Liver (tissue), 9 donors: Measurements from ENCODE around the gene CNTN5. TPM values are rescaled to one million over a fixed set of nuclear protein-coding genes. Genes with fewer than 3 reads are reported as not detected.

ENCODE experiments used
- DNase-seq: peaks from one replicate; pipeline ENCODE4 v3.0.0-alpha.2; 2017; ENCODE audit warnings: low spot score
- H3K27ac ChIP-seq, 2 donors: one replicate each; pipeline ENCODE4 v1.7.0; 2013; ENCODE audit warnings: inconsistent platforms in 2 of 2, low read length in 2 of 2, control low read depth in 1 of 2, low read depth in 1 of 2, mild to moderate bottlenecking in 1 of 2
- H3K27me3 ChIP-seq, 4 donors: one replicate each; pipeline versions ENCODE4 v1.6.1 to v1.7.0; 2013; ENCODE audit warnings: low read length in 3 of 4, inconsistent platforms in 1 of 4, mild to moderate bottlenecking in 1 of 4, moderate library complexity in 1 of 4; ENCODE audit not compliant: control insufficient read depth in 4 of 4, insufficient read depth in 4 of 4
- H3K36me3 ChIP-seq, 4 donors: one replicate each; pipeline versions ENCODE4 v1.6.1 to v1.7.0; 2013; ENCODE audit warnings: low read length in 3 of 4, mild to moderate bottlenecking in 3 of 4, low read depth in 1 of 4, moderate library complexity in 1 of 4; ENCODE audit not compliant: control insufficient read depth in 4 of 4, insufficient read depth in 3 of 4
- H3K4me1 ChIP-seq, 4 donors: one replicate each; pipeline versions ENCODE4 v1.6.1 to v1.7.0; 2013; ENCODE audit warnings: low read length in 3 of 4, mild to moderate bottlenecking in 3 of 4, moderate library complexity in 1 of 4; ENCODE audit not compliant: control insufficient read depth in 4 of 4, insufficient read depth in 4 of 4
- H3K4me3 ChIP-seq, 3 donors: one replicate each; pipeline versions ENCODE4 v1.6.1 to v1.7.0; 2013; ENCODE audit warnings: low read length in 3 of 3, control low read depth in 1 of 3, low read depth in 1 of 3, mild to moderate bottlenecking in 1 of 3
- H3K9ac ChIP-seq, 2 donors: one replicate each; pipeline ENCODE4 v1.7.0; 2013; ENCODE audit warnings: low read length in 2 of 2, mild to moderate bottlenecking in 2 of 2, moderate library complexity in 2 of 2, control low read depth in 1 of 2, low read depth in 1 of 2
- H3K9me3 ChIP-seq, 4 donors: one replicate each; pipeline versions ENCODE4 v1.6.1 to v1.7.0; 2013; ENCODE audit warnings: low read length in 3 of 4; ENCODE audit not compliant: control insufficient read depth in 4 of 4
- EGR1 ChIP-seq, 2 donors: IDR thresholded peaks; 2 replicates each; pipeline ENCODE4 v1.6.1; 2016 to 2018; ENCODE audit warnings: antibody characterized with exemption in 2 of 2, low read depth in 2 of 2
- FOXA1 ChIP-seq: IDR thresholded peaks from 2 replicates; pipeline ENCODE4 v1.6.1; 2016; ENCODE audit warnings: antibody characterized with exemption
- FOXA2 ChIP-seq: IDR thresholded peaks from 2 replicates; pipeline ENCODE4 v1.6.1; 2016; ENCODE audit warnings: antibody characterized with exemption
- GABPA ChIP-seq, 2 donors: IDR thresholded peaks in 1 of 2; conservative IDR thresholded peaks in 1 of 2; 2 replicates each; pipeline ENCODE4 v1.6.1; 2016; ENCODE audit warnings: antibody characterized with exemption in 2 of 2, mild to moderate bottlenecking in 1 of 2, moderate library complexity in 1 of 2
- HNF4A ChIP-seq, 2 donors: conservative IDR thresholded peaks; 2 replicates each; pipeline ENCODE4 v1.6.1; 2016; ENCODE audit warnings: antibody characterized with exemption in 2 of 2, mild to moderate bottlenecking in 2 of 2
- HNF4G ChIP-seq: IDR thresholded peaks from 2 replicates; pipeline ENCODE4 v1.6.1; 2016; ENCODE audit warnings: antibody characterized with exemption
- JUND ChIP-seq, 2 donors: IDR thresholded peaks; 2 replicates each; pipeline ENCODE4 v1.6.1; 2016; ENCODE audit warnings: antibody characterized with exemption in 2 of 2
- NR2F2 ChIP-seq: IDR thresholded peaks from 2 replicates; pipeline ENCODE4 v1.6.1; 2016; ENCODE audit warnings: antibody characterized with exemption
- RAD21 ChIP-seq, 2 donors: IDR thresholded peaks; 2 replicates each; pipeline ENCODE4 v1.6.1; 2016; ENCODE audit warnings: antibody characterized with exemption in 2 of 2, mild to moderate bottlenecking in 2 of 2
- SP1 ChIP-seq: IDR thresholded peaks from 2 replicates; pipeline ENCODE4 v1.6.1; 2018; ENCODE audit warnings: antibody characterized with exemption, mild to moderate bottlenecking
- TAF1 ChIP-seq: conservative IDR thresholded peaks from 2 replicates; pipeline ENCODE4 v1.6.1; 2016; ENCODE audit warnings: antibody characterized with exemption, mild to moderate bottlenecking
- YY1 ChIP-seq: IDR thresholded peaks from 2 replicates; pipeline ENCODE4 v1.6.1; 2016; ENCODE audit warnings: antibody characterized with exemption, mild to moderate bottlenecking
- WGBS: extraction: QIAGEN DNeasy Blood & Tissue Kit; methylation state at CpG from one replicate; pipeline ENCODE4 v1.1.7; 2013; 5-methylcytosine and 5-hydroxymethylcytosine counted together
- polyA plus RNA-seq, 2 donors: library from polyadenylated mRNA; stranded (reverse) in 1 of 2; unstranded in 1 of 2; fragments of 200-250 nt in 1 of 2; fragments of >200 nt in 1 of 2; fragmentation: Nextera tagmentation in 1 of 2; extraction: Ambion mirVana in 1 of 2; gene quantifications; one replicate each; pipeline versions ENCODE4 v1.2.1 to v1.2.3, GENCODE V29; 2013 to 2015
- total RNA-seq, 2 donors: library from RNA; depleted of rRNA; stranded (reverse); fragments of >200 nt; gene quantifications; one replicate each; pipeline ENCODE4 v1.2.3, GENCODE V29; 2014
- TF ChIP-seq, protein P1 (sequence below): IDR thresholded peaks from 2 replicates; pipeline ENCODE4 v1.6.1; 2016; ENCODE audit warnings: antibody characterized with exemption
- TF ChIP-seq, protein P2 (sequence below): IDR thresholded peaks from 2 replicates; pipeline ENCODE4 v1.6.1; 2016; ENCODE audit warnings: antibody characterized with exemption, mild to moderate bottlenecking
- TF ChIP-seq, protein P3 (sequence below): fragments of 150-350 bp; IDR thresholded peaks from 2 replicates; pipeline ENCODE4 v1.5.1; 2017; ENCODE audit warnings: improper control_type of control experiment, low read depth, low read length; ENCODE audit not compliant: missing input control
- TF ChIP-seq, protein P4 (sequence below): IDR thresholded peaks from 2 replicates; pipeline ENCODE4 v1.6.1; 2016; ENCODE audit warnings: antibody characterized with exemption
- TF ChIP-seq, protein P5 (sequence below): IDR thresholded peaks from 2 replicates; pipeline ENCODE4 v1.6.1; 2016; ENCODE audit warnings: antibody characterized with exemption
- donor health status: healthy.
- donor health status: healthy.
- donor health status: healthy.
- donor health status: healthy.
- donor health status: healthy.

The CNTN5 gene
- total and polyA plus RNA-seq, 4 donors: 0.01 to 0.08 (median 0.04) TPM

DNA sequence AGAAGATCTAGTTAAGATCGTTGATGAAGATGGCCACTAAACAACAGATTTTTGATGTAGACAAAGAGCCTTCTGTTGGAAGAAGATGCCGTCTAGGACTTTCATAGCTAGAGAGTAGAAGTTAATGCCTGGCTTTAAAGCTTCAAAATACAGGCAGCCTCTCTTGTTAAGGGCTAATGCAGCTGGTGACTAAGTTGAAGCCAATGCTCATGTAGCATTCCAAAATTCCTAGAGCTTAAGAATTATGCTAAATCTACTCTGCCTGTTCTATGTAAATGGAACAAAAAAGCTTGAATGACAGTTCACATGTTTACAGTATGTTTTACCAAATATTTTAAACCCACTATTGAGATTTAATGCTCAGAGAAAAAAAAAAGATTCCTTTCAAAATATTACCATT, 492.6 kb downstream of the CNTN5 start:
- DNase-seq: no peak
- no peaks in the 10 kb centered on the region for H3K4me1 ChIP-seq
- no peak overlapping the region for H3K27ac ChIP-seq
- H3K4me3 ChIP-seq: no peak overlapping the region
- TF ChIP-seq, protein P1, sequence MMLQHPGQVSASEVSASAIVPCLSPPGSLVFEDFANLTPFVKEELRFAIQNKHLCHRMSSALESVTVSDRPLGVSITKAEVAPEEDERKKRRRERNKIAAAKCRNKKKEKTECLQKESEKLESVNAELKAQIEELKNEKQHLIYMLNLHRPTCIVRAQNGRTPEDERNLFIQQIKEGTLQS: no peak
- no peak for TF ChIP-seq NR2F2
- no peak for TF ChIP-seq TAF1
- no peak for TF ChIP-seq HNF4A (conservative IDR thresholded peaks at IDR 0.05)
- TF ChIP-seq, protein P2, sequence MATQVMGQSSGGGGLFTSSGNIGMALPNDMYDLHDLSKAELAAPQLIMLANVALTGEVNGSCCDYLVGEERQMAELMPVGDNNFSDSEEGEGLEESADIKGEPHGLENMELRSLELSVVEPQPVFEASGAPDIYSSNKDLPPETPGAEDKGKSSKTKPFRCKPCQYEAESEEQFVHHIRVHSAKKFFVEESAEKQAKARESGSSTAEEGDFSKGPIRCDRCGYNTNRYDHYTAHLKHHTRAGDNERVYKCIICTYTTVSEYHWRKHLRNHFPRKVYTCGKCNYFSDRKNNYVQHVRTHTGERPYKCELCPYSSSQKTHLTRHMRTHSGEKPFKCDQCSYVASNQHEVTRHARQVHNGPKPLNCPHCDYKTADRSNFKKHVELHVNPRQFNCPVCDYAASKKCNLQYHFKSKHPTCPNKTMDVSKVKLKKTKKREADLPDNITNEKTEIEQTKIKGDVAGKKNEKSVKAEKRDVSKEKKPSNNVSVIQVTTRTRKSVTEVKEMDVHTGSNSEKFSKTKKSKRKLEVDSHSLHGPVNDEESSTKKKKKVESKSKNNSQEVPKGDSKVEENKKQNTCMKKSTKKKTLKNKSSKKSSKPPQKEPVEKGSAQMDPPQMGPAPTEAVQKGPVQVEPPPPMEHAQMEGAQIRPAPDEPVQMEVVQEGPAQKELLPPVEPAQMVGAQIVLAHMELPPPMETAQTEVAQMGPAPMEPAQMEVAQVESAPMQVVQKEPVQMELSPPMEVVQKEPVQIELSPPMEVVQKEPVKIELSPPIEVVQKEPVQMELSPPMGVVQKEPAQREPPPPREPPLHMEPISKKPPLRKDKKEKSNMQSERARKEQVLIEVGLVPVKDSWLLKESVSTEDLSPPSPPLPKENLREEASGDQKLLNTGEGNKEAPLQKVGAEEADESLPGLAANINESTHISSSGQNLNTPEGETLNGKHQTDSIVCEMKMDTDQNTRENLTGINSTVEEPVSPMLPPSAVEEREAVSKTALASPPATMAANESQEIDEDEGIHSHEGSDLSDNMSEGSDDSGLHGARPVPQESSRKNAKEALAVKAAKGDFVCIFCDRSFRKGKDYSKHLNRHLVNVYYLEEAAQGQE: no peak
- TF ChIP-seq GABPA (IDR thresholded peaks at IDR 0.05 in 1 of 2, conservative IDR thresholded peaks at IDR 0.05 in 1 of 2): no peak
- TF ChIP-seq, protein P3, sequence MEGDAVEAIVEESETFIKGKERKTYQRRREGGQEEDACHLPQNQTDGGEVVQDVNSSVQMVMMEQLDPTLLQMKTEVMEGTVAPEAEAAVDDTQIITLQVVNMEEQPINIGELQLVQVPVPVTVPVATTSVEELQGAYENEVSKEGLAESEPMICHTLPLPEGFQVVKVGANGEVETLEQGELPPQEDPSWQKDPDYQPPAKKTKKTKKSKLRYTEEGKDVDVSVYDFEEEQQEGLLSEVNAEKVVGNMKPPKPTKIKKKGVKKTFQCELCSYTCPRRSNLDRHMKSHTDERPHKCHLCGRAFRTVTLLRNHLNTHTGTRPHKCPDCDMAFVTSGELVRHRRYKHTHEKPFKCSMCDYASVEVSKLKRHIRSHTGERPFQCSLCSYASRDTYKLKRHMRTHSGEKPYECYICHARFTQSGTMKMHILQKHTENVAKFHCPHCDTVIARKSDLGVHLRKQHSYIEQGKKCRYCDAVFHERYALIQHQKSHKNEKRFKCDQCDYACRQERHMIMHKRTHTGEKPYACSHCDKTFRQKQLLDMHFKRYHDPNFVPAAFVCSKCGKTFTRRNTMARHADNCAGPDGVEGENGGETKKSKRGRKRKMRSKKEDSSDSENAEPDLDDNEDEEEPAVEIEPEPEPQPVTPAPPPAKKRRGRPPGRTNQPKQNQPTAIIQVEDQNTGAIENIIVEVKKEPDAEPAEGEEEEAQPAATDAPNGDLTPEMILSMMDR: no peak
- no peak for TF ChIP-seq SP1
- no peak for TF ChIP-seq JUND (IDR thresholded peaks at IDR 0.05)
- no peak for TF ChIP-seq RAD21 (IDR thresholded peaks at IDR 0.05)
- TF ChIP-seq, protein P4, sequence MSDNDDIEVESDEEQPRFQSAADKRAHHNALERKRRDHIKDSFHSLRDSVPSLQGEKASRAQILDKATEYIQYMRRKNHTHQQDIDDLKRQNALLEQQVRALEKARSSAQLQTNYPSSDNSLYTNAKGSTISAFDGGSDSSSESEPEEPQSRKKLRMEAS: no peak
- TF ChIP-seq HNF4G: no peak
- no peak for TF ChIP-seq FOXA1
- no peak for TF ChIP-seq EGR1 (IDR thresholded peaks at IDR 0.05; ENCODE audit: low read depth in 2 of 2)
- TF ChIP-seq FOXA2: no peak
- TF ChIP-seq YY1: no peak
- TF ChIP-seq, protein P5, sequence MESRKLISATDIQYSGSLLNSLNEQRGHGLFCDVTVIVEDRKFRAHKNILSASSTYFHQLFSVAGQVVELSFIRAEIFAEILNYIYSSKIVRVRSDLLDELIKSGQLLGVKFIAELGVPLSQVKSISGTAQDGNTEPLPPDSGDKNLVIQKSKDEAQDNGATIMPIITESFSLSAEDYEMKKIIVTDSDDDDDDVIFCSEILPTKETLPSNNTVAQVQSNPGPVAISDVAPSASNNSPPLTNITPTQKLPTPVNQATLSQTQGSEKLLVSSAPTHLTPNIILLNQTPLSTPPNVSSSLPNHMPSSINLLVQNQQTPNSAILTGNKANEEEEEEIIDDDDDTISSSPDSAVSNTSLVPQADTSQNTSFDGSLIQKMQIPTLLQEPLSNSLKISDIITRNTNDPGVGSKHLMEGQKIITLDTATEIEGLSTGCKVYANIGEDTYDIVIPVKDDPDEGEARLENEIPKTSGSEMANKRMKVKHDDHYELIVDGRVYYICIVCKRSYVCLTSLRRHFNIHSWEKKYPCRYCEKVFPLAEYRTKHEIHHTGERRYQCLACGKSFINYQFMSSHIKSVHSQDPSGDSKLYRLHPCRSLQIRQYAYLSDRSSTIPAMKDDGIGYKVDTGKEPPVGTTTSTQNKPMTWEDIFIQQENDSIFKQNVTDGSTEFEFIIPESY: no peak
- H3K36me3 ChIP-seq: no peaks in the 10 kb centered on the region
- H3K27me3 ChIP-seq: peaks cover 0 to 2% (median 0%) of the 10 kb centered on the region in 4 donors
- no peaks in the 10 kb centered on the region for H3K9me3 ChIP-seq
- H3K9ac ChIP-seq: no peak overlapping the region
- WGBS: 76% methylated on average over 2 of the region's 2 CpGs

DNA sequence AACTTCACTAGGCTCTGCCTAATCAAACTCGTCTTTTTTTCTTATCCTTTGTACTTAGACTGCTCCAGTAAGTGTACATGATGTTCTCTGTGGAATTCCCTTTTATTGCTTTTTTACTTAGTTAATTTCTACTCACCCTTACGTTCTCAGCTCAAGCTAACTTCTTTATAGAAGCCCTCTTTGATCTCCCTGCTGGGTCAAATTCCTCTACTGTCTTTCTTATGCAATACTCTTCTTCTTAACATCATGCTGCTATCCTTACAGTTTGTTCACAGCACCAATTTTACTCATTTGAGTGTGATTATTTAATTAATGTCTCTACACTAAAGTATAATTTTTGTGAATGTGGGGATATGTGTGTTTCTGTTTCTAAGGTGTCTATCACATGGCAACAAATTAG, 498.3 kb downstream of the CNTN5 start:
- no peak overlapping the region for H3K27ac ChIP-seq
- no peak overlapping the region for H3K4me3 ChIP-seq
- 42% methylated on average over 2 of the region's 2 CpGs for WGBS
- H3K4me1 ChIP-seq: no peaks in the 10 kb centered on the region
- DNase-seq: no peak
- no peaks in the 10 kb centered on the region for H3K36me3 ChIP-seq
- H3K9ac ChIP-seq: no peak overlapping the region
- H3K9me3 ChIP-seq: no peaks in the 10 kb centered on the region
- peaks cover 0 to 2% (median 0%) of the 10 kb centered on the region in 4 donors for H3K27me3 ChIP-seq
- TF ChIP-seq GABPA (IDR thresholded peaks at IDR 0.05 in 1 of 2, conservative IDR thresholded peaks at IDR 0.05 in 1 of 2): no peak
- TF ChIP-seq, protein P4: no peak
- TF ChIP-seq SP1: no peak
- no peak for TF ChIP-seq HNF4A (conservative IDR thresholded peaks at IDR 0.05)
- TF ChIP-seq, protein P3: no peak
- TF ChIP-seq RAD21 (IDR thresholded peaks at IDR 0.05): no peak
- no peak for TF ChIP-seq FOXA1
- TF ChIP-seq NR2F2: no peak
- TF ChIP-seq HNF4G: no peak
- TF ChIP-seq FOXA2: no peak
- no peak for TF ChIP-seq TAF1
- TF ChIP-seq EGR1 (IDR thresholded peaks at IDR 0.05; ENCODE audit: low read depth in 2 of 2): no peak
- TF ChIP-seq, protein P5: no peak
